Liver (tissue), 3 donors: ENCODE data around the gene KRTAP1-4.

Experiments
- EGR1 ChIP-seq, 2 donors: IDR thresholded peaks; 2 replicates each; pipeline ENCODE4 v1.6.1; 2016 to 2018; ENCODE audit warnings: antibody characterized with exemption in 2 of 2, low read depth in 2 of 2
- FOXA1 ChIP-seq: IDR thresholded peaks from 2 replicates; pipeline ENCODE4 v1.6.1; 2016; ENCODE audit warnings: antibody characterized with exemption
- JUND ChIP-seq, 2 donors: IDR thresholded peaks; 2 replicates each; pipeline ENCODE4 v1.6.1; 2016; ENCODE audit warnings: antibody characterized with exemption in 2 of 2
- RAD21 ChIP-seq, 2 donors: IDR thresholded peaks; 2 replicates each; pipeline ENCODE4 v1.6.1; 2016; ENCODE audit warnings: antibody characterized with exemption in 2 of 2, mild to moderate bottlenecking in 2 of 2
- SP1 ChIP-seq: IDR thresholded peaks from 2 replicates; pipeline ENCODE4 v1.6.1; 2018; ENCODE audit warnings: antibody characterized with exemption, mild to moderate bottlenecking
- TAF1 ChIP-seq: conservative IDR thresholded peaks from 2 replicates; pipeline ENCODE4 v1.6.1; 2016; ENCODE audit warnings: antibody characterized with exemption, mild to moderate bottlenecking
- YY1 ChIP-seq: IDR thresholded peaks from 2 replicates; pipeline ENCODE4 v1.6.1; 2016; ENCODE audit warnings: antibody characterized with exemption, mild to moderate bottlenecking
- TF ChIP-seq, protein P1 (sequence below): fragments of 150-350 bp; IDR thresholded peaks from 2 replicates; pipeline ENCODE4 v1.5.1; 2017; ENCODE audit warnings: improper control_type of control experiment, low read depth, low read length; ENCODE audit not compliant: missing input control
- TF ChIP-seq, protein P2 (sequence below): IDR thresholded peaks from 2 replicates; pipeline ENCODE4 v1.6.1; 2016; ENCODE audit warnings: antibody characterized with exemption
- TF ChIP-seq, protein P3 (sequence below): IDR thresholded peaks from 2 replicates; pipeline ENCODE4 v1.6.1; 2016; ENCODE audit warnings: antibody characterized with exemption
- TF ChIP-seq, protein P4 (sequence below): IDR thresholded peaks from 2 replicates; pipeline ENCODE4 v1.6.1; 2016; ENCODE audit warnings: antibody characterized with exemption, mild to moderate bottlenecking
- TF ChIP-seq, protein P5 (sequence below): IDR thresholded peaks from 2 replicates; pipeline ENCODE4 v1.6.1; 2016; ENCODE audit warnings: antibody characterized with exemption
- donor health status: healthy.
- donor health status: healthy.

DNA sequence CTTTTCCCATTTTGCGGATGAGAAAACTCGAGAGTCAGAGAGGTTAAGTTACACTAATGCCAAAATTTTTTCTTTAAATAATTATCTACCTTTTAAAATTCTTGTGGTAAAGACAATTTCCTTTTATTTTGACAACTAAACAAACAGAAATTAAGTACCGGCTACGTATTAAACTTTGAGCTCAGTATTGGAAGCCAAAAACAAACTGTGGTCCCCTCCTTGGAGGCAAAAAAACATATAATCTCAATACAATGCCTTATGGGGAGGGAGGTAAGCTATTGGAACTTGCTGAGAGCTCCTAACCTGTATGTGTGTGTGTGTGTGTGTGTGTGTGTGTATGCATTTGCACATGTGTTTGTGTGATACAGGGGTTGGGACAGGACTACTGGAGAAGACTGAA, 33.5 kb upstream of the KRTAP1-4 start:
- TF ChIP-seq, protein P1, sequence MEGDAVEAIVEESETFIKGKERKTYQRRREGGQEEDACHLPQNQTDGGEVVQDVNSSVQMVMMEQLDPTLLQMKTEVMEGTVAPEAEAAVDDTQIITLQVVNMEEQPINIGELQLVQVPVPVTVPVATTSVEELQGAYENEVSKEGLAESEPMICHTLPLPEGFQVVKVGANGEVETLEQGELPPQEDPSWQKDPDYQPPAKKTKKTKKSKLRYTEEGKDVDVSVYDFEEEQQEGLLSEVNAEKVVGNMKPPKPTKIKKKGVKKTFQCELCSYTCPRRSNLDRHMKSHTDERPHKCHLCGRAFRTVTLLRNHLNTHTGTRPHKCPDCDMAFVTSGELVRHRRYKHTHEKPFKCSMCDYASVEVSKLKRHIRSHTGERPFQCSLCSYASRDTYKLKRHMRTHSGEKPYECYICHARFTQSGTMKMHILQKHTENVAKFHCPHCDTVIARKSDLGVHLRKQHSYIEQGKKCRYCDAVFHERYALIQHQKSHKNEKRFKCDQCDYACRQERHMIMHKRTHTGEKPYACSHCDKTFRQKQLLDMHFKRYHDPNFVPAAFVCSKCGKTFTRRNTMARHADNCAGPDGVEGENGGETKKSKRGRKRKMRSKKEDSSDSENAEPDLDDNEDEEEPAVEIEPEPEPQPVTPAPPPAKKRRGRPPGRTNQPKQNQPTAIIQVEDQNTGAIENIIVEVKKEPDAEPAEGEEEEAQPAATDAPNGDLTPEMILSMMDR: no peak
- TF ChIP-seq, protein P2, sequence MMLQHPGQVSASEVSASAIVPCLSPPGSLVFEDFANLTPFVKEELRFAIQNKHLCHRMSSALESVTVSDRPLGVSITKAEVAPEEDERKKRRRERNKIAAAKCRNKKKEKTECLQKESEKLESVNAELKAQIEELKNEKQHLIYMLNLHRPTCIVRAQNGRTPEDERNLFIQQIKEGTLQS: no peak
- TF ChIP-seq JUND (IDR thresholded peaks at IDR 0.05) (no peak), YY1 (no peak), TAF1 (no peak), FOXA1 (no peak), EGR1 (IDR thresholded peaks at IDR 0.05; ENCODE audit: low read depth in 2 of 2) (no peak), SP1 (no peak), RAD21 (IDR thresholded peaks at IDR 0.05) (no peak)
- TF ChIP-seq, protein P3, sequence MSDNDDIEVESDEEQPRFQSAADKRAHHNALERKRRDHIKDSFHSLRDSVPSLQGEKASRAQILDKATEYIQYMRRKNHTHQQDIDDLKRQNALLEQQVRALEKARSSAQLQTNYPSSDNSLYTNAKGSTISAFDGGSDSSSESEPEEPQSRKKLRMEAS: no peak
- TF ChIP-seq, protein P4, sequence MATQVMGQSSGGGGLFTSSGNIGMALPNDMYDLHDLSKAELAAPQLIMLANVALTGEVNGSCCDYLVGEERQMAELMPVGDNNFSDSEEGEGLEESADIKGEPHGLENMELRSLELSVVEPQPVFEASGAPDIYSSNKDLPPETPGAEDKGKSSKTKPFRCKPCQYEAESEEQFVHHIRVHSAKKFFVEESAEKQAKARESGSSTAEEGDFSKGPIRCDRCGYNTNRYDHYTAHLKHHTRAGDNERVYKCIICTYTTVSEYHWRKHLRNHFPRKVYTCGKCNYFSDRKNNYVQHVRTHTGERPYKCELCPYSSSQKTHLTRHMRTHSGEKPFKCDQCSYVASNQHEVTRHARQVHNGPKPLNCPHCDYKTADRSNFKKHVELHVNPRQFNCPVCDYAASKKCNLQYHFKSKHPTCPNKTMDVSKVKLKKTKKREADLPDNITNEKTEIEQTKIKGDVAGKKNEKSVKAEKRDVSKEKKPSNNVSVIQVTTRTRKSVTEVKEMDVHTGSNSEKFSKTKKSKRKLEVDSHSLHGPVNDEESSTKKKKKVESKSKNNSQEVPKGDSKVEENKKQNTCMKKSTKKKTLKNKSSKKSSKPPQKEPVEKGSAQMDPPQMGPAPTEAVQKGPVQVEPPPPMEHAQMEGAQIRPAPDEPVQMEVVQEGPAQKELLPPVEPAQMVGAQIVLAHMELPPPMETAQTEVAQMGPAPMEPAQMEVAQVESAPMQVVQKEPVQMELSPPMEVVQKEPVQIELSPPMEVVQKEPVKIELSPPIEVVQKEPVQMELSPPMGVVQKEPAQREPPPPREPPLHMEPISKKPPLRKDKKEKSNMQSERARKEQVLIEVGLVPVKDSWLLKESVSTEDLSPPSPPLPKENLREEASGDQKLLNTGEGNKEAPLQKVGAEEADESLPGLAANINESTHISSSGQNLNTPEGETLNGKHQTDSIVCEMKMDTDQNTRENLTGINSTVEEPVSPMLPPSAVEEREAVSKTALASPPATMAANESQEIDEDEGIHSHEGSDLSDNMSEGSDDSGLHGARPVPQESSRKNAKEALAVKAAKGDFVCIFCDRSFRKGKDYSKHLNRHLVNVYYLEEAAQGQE: no peak
- TF ChIP-seq, protein P5, sequence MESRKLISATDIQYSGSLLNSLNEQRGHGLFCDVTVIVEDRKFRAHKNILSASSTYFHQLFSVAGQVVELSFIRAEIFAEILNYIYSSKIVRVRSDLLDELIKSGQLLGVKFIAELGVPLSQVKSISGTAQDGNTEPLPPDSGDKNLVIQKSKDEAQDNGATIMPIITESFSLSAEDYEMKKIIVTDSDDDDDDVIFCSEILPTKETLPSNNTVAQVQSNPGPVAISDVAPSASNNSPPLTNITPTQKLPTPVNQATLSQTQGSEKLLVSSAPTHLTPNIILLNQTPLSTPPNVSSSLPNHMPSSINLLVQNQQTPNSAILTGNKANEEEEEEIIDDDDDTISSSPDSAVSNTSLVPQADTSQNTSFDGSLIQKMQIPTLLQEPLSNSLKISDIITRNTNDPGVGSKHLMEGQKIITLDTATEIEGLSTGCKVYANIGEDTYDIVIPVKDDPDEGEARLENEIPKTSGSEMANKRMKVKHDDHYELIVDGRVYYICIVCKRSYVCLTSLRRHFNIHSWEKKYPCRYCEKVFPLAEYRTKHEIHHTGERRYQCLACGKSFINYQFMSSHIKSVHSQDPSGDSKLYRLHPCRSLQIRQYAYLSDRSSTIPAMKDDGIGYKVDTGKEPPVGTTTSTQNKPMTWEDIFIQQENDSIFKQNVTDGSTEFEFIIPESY: no peak
